ENCODE data around the gene UNCX. TPM values are rescaled to one million over a fixed set of nuclear protein-coding genes. Genes with fewer than 3 reads are reported as not detected.
"Not testable (repeated sequence)": the region's sequence is repeated elsewhere in the genome, so short reads cannot be mapped to it uniquely, and the experiment has no call there.

Gene UNCX
- total and polyA plus RNA-seq, 12 donors: not detected

DNA sequence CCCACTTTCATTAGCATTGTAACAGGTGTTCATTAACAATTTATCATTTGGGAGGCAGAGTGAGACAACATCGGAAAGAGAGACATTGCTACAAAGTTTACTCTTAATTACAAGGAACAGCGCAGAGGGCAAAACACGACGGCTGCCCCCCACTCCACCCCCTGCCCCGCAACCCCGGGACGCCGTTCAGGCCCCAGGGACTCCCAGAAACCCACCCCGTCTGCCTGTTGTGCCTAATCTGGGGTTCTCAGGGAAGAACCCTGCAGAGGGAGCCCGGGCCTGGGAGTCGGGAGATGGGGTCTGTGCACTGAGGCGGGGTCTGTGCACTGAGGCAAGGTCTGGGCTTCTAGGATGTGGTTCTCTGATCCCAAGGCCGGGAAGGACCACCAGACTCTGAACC lies 25.2 kb downstream of the UNCX start:
- Histone ChIP-seq H3K27ac (no peak overlapping the region), H3K27me3 (peaks cover 41% of the 10 kb centered on the region), H3K9me3 (replicated peaks in 1 of 3) (no peaks in the 10 kb centered on the region), H3K4me3 (no peak overlapping the region), H3K4me1 (replicated peaks in 1 of 2) (no peaks in the 10 kb centered on the region), H3K36me3 (replicated peaks in 1 of 2) (no peaks in the 10 kb centered on the region)
- intact Hi-C loops (cut with DNase I): no loop called here
- TF ChIP-seq, protein P1, sequence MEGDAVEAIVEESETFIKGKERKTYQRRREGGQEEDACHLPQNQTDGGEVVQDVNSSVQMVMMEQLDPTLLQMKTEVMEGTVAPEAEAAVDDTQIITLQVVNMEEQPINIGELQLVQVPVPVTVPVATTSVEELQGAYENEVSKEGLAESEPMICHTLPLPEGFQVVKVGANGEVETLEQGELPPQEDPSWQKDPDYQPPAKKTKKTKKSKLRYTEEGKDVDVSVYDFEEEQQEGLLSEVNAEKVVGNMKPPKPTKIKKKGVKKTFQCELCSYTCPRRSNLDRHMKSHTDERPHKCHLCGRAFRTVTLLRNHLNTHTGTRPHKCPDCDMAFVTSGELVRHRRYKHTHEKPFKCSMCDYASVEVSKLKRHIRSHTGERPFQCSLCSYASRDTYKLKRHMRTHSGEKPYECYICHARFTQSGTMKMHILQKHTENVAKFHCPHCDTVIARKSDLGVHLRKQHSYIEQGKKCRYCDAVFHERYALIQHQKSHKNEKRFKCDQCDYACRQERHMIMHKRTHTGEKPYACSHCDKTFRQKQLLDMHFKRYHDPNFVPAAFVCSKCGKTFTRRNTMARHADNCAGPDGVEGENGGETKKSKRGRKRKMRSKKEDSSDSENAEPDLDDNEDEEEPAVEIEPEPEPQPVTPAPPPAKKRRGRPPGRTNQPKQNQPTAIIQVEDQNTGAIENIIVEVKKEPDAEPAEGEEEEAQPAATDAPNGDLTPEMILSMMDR (IDR thresholded peaks at IDR 0.05): no peak
- no peak for TF ChIP-seq POLR2A (IDR thresholded peaks at IDR 0.05)
- no peak for DNase-seq
- WGBS, 4 donors: 63 to 70% (median 66%) methylated on average over 11 to 13 of the region's 13 CpGs

DNA sequence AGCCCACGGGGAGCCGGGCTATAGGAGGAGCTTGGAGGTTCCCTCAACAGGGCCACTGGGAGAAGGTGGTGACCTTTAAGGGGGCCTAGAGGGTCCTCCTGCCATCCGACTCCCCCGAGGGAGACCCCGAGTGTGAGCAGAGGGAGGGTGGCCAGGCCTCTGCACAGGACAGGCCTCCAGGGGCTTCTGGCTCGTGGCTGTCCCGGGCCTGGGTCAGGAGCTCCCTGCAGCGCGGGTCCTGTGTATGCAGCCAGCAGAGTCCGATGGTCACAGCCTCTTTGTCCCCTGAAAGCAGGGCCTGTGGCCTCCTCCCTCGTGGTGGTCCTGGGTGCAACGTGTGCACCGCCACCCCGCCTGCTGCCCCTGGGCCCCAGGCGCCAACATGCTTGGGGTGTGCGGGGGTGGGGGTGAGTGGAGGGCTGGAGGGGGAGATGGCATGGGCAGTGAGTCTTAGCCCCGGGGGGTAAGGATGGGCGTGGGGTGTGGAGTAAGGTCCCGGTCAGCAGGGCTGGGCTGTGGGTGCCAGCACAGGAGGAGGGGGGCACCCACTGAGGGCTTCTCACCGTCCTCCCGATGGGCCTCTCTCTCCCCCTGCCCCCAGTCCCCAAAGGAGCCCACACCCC lies 27.1 kb downstream of the UNCX start:
- Histone ChIP-seq H3K4me1 (replicated peaks in 1 of 2) (no peaks in the 10 kb centered on the region), H3K4me3 (no peak overlapping the region), H3K27me3 (peaks cover 31% of the 10 kb centered on the region), H3K36me3 (replicated peaks in 1 of 2) (no peaks in the 10 kb centered on the region), H3K27ac (no peak overlapping the region), H3K9me3 (replicated peaks in 1 of 3) (no peaks in the 10 kb centered on the region)
- intact Hi-C loops (cut with DNase I): no loop called here
- no peak for DNase-seq
- TF ChIP-seq POLR2A (IDR thresholded peaks at IDR 0.05): no peak
- TF ChIP-seq, protein P1 (IDR thresholded peaks at IDR 0.05): no peak
- WGBS, 4 donors: 59 to 81% (median 72%) methylated on average over 6 to 21 of the region's 21 CpGs

- no peak for TF ChIP-seq POLR2A (IDR thresholded peaks at IDR 0.05)
- TF ChIP-seq, protein P1 (IDR thresholded peaks at IDR 0.05): no peak
- Histone ChIP-seq H3K36me3 (replicated peaks in 1 of 2) (no peaks in the 10 kb centered on the region), H3K4me3 (no peak overlapping the region), H3K4me1 (replicated peaks in 1 of 2) (no peaks in the 10 kb centered on the region), H3K27ac (no peak overlapping the region), H3K27me3 (peaks cover 26% of the 10 kb centered on the region), H3K9me3 (replicated peaks in 1 of 3) (no peaks in the 10 kb centered on the region)
- WGBS, 4 donors: 51 to 56% (median 54%) methylated on average over 18 to 21 of the region's 21 CpGs; no CpG with 5 or more reads in 1 of the 4 donors
- intact Hi-C loops (cut with DNase I): no loop called here
- no peak for DNase-seq
These were observed 27.6 kb downstream of the UNCX start for GRCh38 chr7:1260244-1260635.

DNA sequence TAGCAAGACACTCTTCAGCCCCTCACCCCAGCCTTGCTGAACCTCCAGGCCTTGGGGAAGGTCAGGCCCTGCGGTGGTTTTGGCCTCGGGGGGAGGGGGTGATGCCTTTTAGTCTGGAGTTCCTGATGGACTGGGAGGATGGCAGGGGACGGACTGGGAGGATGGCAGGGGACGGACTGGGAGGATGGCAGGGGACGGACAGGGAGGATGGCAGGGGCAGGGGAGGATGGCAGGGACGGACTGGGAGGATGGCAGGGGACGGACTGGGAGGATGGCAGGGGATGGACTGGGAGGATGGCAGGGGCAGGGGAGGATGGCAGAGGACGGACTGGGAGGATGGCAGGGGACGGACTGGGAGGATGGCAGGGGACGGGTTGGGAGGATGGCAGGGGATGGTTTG lies 28.4 kb downstream of the UNCX start:
- H3K4me3 ChIP-seq; DNase-seq; H3K36me3 ChIP-seq (replicated peaks in 1 of 2); intact Hi-C loops (cut with DNase I); H3K4me1 ChIP-seq (replicated peaks in 1 of 2); H3K9me3 ChIP-seq (replicated peaks in 1 of 3); H3K27ac ChIP-seq: not testable (repeated sequence)
- 44 to 62% (median 52%) methylated on average over 5 to 10 of the region's 10 CpGs for WGBS, 4 donors
- H3K27me3 ChIP-seq: peaks cover 18% of the 10 kb centered on the region

GRCh38 chr7:1262441-1262840 lies 29.8 kb downstream of the UNCX start:
- no peak for DNase-seq
- WGBS, 4 donors: 75 to 84% (median 77%) methylated on average over 8 to 13 of the region's 13 CpGs
- Histone ChIP-seq H3K36me3 (replicated peaks in 1 of 2) (no peaks in the 10 kb centered on the region), H3K27me3 (peaks cover 23% of the 10 kb centered on the region), H3K4me3 (no peak overlapping the region), H3K27ac (no peak overlapping the region), H3K4me1 (replicated peaks in 1 of 2) (no peaks in the 10 kb centered on the region), H3K9me3 (replicated peaks in 1 of 3) (no peaks in the 10 kb centered on the region)
- no peak for TF ChIP-seq POLR2A (IDR thresholded peaks at IDR 0.05)
- intact Hi-C loops (cut with DNase I): no loop called here

All from adrenal gland (tissue), 12 donors.